KMS-11 (cell line): ENCODE results near the gene TMEM147.

Experiments
- H2AFZ ChIP-seq: fragments of 200-600 bp; sonication (generic); 2 replicates; pipeline ENCODE4 v1.6.1; 2016; ENCODE audit warnings: antibody characterized with exemption, mixed run types, low read depth
- H3K27ac ChIP-seq: fragments of 200-600 bp; sonication (generic); 2 replicates; pipeline ENCODE4 v1.6.1; 2016; ENCODE audit warnings: mild to moderate bottlenecking, mixed run types
- H3K27me3 ChIP-seq: fragments of 200-600 bp; sonication (generic); 2 replicates; pipeline ENCODE4 v1.6.1; 2017; ENCODE audit warnings: mild to moderate bottlenecking, low read depth, mixed run types, moderate library complexity; ENCODE audit not compliant: insufficient read depth
- H3K36me3 ChIP-seq: fragments of 200-600 bp; sonication (generic); 2 replicates; pipeline ENCODE4 v1.6.1; 2017; ENCODE audit warnings: mild to moderate bottlenecking, mixed run types; ENCODE audit not compliant: insufficient read depth
- H3K4me1 ChIP-seq: fragments of 200-600 bp; sonication (generic); 2 replicates; pipeline ENCODE4 v1.6.1; 2016; ENCODE audit warnings: mild to moderate bottlenecking, low read depth, mixed run types; ENCODE audit not compliant: poor library complexity, severe bottlenecking
- H3K4me2 ChIP-seq: fragments of 200-600 bp; sonication (generic); 2 replicates; pipeline ENCODE4 v1.7.0; 2016; ENCODE audit warnings: mild to moderate bottlenecking, mixed run types
- H3K4me3 ChIP-seq: fragments of 200-600 bp; sonication (generic); IDR thresholded peaks from 2 replicates; pipeline ENCODE4 v1.6.1; 2017; ENCODE audit warnings: low read depth, low read length, mixed read lengths; ENCODE audit not compliant: insufficient read depth
- H3K79me2 ChIP-seq: fragments of 200-600 bp; sonication (generic); 2 replicates; pipeline ENCODE4 v1.6.1; 2016; ENCODE audit warnings: low read depth, mixed run types; ENCODE audit not compliant: insufficient read depth
- H3K9ac ChIP-seq: fragments of 200-600 bp; sonication (generic); 2 replicates; pipeline ENCODE4 v1.6.1; 2016; ENCODE audit warnings: mild to moderate bottlenecking, mixed run types
- H4K20me1 ChIP-seq: fragments of 200-600 bp; sonication (generic); 2 replicates; pipeline ENCODE4 v1.6.1; 2016; ENCODE audit warnings: mild to moderate bottlenecking, mixed run types; ENCODE audit not compliant: insufficient read depth
- TF ChIP-seq, protein P1 (sequence below): fragments of 200-600 bp; sonication (generic); conservative IDR thresholded peaks from 2 replicates; pipeline ENCODE4 v1.6.1; 2017; ENCODE audit warnings: low read depth, mild to moderate bottlenecking, antibody characterized with exemption, low read length, moderate library complexity, mixed read lengths

The TMEM147 gene

DNA sequence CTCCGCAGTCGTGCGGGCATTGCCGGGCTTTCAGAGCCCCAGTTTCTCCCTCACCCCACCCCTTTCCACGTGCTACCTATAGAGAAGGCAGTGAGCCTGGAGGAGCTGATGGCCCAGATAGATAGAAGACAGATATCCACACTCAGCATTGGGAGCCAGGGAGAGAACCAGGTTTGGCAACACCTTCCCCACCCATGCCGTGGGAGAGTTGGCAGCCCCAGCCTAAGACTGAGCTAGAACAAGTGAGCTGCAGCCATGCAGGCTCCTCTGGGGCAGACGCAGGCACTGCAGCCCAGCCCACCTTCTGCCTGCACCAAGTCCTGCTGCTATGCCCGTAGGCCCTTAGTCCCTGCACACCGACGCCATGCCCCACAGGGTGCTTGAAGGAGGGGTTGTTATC is 44.8 kb upstream of the TMEM147 start:
- H3K4me3 ChIP-seq: no peak overlapping the region
- H3K27me3 ChIP-seq: peaks cover 69% of the 10 kb centered on the region; the same call in 1 of the 2 replicates
- no peaks in the 10 kb centered on the region for H3K79me2 ChIP-seq
- TF ChIP-seq, protein P1, sequence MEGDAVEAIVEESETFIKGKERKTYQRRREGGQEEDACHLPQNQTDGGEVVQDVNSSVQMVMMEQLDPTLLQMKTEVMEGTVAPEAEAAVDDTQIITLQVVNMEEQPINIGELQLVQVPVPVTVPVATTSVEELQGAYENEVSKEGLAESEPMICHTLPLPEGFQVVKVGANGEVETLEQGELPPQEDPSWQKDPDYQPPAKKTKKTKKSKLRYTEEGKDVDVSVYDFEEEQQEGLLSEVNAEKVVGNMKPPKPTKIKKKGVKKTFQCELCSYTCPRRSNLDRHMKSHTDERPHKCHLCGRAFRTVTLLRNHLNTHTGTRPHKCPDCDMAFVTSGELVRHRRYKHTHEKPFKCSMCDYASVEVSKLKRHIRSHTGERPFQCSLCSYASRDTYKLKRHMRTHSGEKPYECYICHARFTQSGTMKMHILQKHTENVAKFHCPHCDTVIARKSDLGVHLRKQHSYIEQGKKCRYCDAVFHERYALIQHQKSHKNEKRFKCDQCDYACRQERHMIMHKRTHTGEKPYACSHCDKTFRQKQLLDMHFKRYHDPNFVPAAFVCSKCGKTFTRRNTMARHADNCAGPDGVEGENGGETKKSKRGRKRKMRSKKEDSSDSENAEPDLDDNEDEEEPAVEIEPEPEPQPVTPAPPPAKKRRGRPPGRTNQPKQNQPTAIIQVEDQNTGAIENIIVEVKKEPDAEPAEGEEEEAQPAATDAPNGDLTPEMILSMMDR: no peak
- no peak overlapping the region for H3K27ac ChIP-seq
- H4K20me1 ChIP-seq: no peaks in the 10 kb centered on the region
- H3K4me1 ChIP-seq: no peaks in the 10 kb centered on the region
- no peak overlapping the region for H3K9ac ChIP-seq
- no peaks in the 10 kb centered on the region for H3K36me3 ChIP-seq
- H2AFZ ChIP-seq: no peak overlapping the region
- no peak overlapping the region for H3K4me2 ChIP-seq

DNA sequence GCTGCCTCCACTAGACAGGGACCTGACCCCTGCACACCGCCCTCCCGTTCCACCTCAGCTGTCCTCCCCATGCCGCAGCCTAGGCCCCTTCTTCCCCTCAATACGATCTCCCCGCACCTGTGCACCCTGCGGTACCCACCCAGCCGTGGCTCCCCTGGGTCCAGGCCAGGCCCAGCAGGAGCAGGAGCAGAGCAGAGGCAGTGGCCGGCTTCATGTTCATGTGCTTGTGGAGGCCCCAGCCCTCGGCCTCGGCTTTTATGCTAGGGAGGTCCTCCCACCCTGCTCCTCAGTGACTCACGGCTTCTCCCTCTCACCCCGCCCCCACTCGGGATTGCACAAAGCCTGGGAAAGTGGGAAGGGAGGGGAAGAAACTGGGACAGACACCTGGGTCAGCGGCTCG is 43.7 kb upstream of the TMEM147 start:
- Histone ChIP-seq H2AFZ (no peak overlapping the region), H3K4me1 (no peaks in the 10 kb centered on the region), H3K79me2 (no peaks in the 10 kb centered on the region), H3K9ac (no peak overlapping the region), H3K4me2 (no peak overlapping the region), H3K36me3 (no peaks in the 10 kb centered on the region), H3K4me3 (no peak overlapping the region), H3K27ac (no peak overlapping the region), H4K20me1 (no peaks in the 10 kb centered on the region), H3K27me3 (peaks cover 78% of the 10 kb centered on the region)
- TF ChIP-seq, protein P1: no peak

DNA sequence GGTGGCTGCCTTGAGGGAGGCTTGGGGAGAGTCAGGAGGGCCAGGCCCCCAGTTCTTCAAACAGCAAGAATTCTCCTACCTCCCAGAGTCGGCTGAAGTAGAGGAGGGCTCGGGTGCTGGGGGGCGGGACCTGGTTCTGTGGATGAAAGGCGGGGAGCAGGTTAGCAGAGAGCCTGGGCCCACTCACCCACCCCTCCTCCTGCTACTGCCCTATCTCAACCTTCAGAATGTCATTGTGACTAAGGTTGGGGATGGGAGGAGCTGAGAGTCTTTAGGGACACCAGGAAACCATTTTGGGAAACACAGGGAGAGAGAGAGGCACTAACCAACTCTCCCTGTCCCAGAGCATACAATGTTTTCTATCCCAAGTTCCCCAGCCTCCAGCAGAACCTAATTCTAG is 42.7 kb upstream of the TMEM147 start:
- no peak overlapping the region for H2AFZ ChIP-seq
- H3K27me3 ChIP-seq: peaks cover 79% of the 10 kb centered on the region
- no peak overlapping the region for H3K4me3 ChIP-seq
- H3K27ac ChIP-seq: no peak overlapping the region
- H4K20me1 ChIP-seq: no peaks in the 10 kb centered on the region
- H3K9ac ChIP-seq: no peak overlapping the region
- H3K79me2 ChIP-seq: no peaks in the 10 kb centered on the region
- no peaks in the 10 kb centered on the region for H3K36me3 ChIP-seq
- H3K4me1 ChIP-seq: no peaks in the 10 kb centered on the region
- TF ChIP-seq, protein P1: no peak
- no peak overlapping the region for H3K4me2 ChIP-seq

DNA sequence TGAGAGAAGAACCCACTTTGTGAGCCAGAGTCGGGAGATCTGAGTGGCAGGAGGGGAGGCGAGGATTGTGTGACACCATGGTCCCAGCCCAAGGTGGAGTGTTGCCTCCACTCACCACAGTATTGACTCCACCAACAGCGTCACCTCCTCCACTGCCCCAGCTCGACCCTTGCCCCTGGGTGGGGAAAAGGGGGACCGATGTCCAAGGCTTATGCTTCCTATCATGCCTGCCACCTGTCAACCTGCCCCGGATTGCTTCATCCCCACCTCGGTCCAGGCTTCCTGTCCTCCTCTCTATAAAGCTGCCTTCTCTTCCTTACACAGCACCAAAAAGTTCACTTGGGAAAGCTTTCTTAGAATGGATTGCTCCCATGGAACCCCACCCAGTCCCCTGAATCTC is 39.4 kb upstream of the TMEM147 start:
- H3K9ac ChIP-seq: no peak overlapping the region
- H3K4me3 ChIP-seq: no peak overlapping the region
- TF ChIP-seq, protein P1: no peak
- H4K20me1 ChIP-seq: no peaks in the 10 kb centered on the region
- H3K27ac ChIP-seq: no peak overlapping the region
- H3K27me3 ChIP-seq: peaks cover 89% of the 10 kb centered on the region
- H3K36me3 ChIP-seq: no peaks in the 10 kb centered on the region
- H3K4me2 ChIP-seq: no peak overlapping the region
- no peaks in the 10 kb centered on the region for H3K79me2 ChIP-seq
- H2AFZ ChIP-seq: no peak overlapping the region
- H3K4me1 ChIP-seq: no peaks in the 10 kb centered on the region
